Astrocyte of the spinal cord (primary cell): ENCODE measurements around the gene MAIP1.
"Not testable (repeated sequence)": the region's sequence is repeated elsewhere in the genome, so short reads cannot be mapped to it uniquely, and the experiment has no call there.

Experiments used
- DNase-seq: peaks from one replicate; pipeline ENCODE4 v3.0.0; 2011; ENCODE audit warnings: low read depth, low spot score
- H3K4me3 ChIP-seq: 2 replicates; pipeline ENCODE4 v1.5.1; 2011; ENCODE audit warnings: low read depth, mild to moderate bottlenecking, low read length, moderate library complexity
- CTCF ChIP-seq: IDR thresholded peaks from 2 replicates; pipeline ENCODE4 v1.5.1; 2012; ENCODE audit warnings: low read depth, mild to moderate bottlenecking, low read length, inconsistent platforms
- in situ Hi-C: cut with HindIII; loops from 2 replicates; pipeline ENCODE4 v1.10.0; 2017; ENCODE audit warnings: low sequenced_read_pairs

The MAIP1 gene

GRCh38 chr2:199955339-199956061 is at the start of gene MAIP1, which contains the start of gene TYW5:
TSS of gene MAIP1 (plus strand) at chr2:199955582. CDS start at chr2:199955799, 217 bp downstream.
TSS of gene TYW5 (minus strand) at chr2:199955491. CDS start at chr2:199955470, 21 bp downstream.
- peak; percentile 88 for DNase-seq
- TF ChIP-seq CTCF: peak; percentile 9
- peak within 1 kb of the TSS; percentile 66 for H3K4me3 ChIP-seq
- in situ Hi-C loops: no loop called here

- DNase-seq: no peak
- TF ChIP-seq CTCF: no peak
- in situ Hi-C loops: no loop called here
- no peak overlapping the region for H3K4me3 ChIP-seq
Measured at GRCh38 chr2:199907008-199907714, 48.2 kb upstream of the MAIP1 start.

- TF ChIP-seq CTCF: no peak
Measured at GRCh38 chr2:199910338-199911051, 44.9 kb upstream of the MAIP1 start.

GRCh38 chr2:199911052-199911876 is 44.1 kb upstream of the MAIP1 start, which contains the start of gene C2orf69:
TSS of gene C2orf69 (plus strand) at chr2:199911293. CDS start at chr2:199911439, 146 bp downstream.
- peak; percentile 98 for DNase-seq
- in situ Hi-C loops: no loop called here
- TF ChIP-seq CTCF: no peak
- H3K4me3 ChIP-seq: peak within 1 kb of the TSS; percentile 93

More at GRCh38 chr2:199910338-199911051, 44.9 kb upstream of the MAIP1 start:
- peak overlapping the region; percentile 93 for H3K4me3 ChIP-seq
- in situ Hi-C loops: no loop called here
- DNase-seq: no peak

- in situ Hi-C loops: no loop called here
- H3K4me3 ChIP-seq: peak overlapping the region; percentile 93
- no peak for TF ChIP-seq CTCF
- no peak for DNase-seq
Measured at GRCh38 chr2:199911877-199912161, 43.6 kb upstream of the MAIP1 start.

GRCh38 chr2:199912553-199913114 is 42.7 kb upstream of the MAIP1 start:
- in situ Hi-C loops, DNase-seq: not testable (repeated sequence)
- peak overlapping the region; percentile 93 for H3K4me3 ChIP-seq
